NCI-H524 (cell line): ENCODE data around the gene TMPRSS11A.

Experiments
- DNase-seq, 2 experiments: peaks; one replicate each; lab custom pipeline; 2025; lab: John Stamatoyannopoulos, UW

Gene TMPRSS11A

GRCh38 chr4:67871867-67872266, 91.4 kb downstream of the TMPRSS11A start:
- DNase-seq: peak in 1 of 2 experiments; percentile 51

GRCh38 chr4:67869580-67870190, 93.6 kb downstream of the TMPRSS11A start:
- DNase-seq: no peak

DNA sequence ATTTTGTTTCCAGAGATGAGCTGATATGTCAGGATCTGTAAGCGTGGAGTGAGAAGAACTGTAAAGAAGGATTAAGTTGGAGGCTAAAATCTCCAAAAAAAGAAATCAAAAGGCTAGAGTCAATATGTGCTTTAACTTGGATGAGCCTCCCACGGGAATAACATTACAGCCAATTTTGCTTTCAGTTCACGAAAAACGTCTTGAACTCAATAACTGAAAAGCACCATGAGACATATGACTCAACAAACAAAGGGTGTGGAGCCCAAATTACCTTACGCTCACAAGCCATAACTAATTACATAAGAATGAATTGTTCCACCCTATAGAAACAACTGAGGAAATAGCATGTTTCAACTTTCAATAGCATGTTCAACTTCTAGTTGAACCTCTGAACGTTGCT, 101.8 kb downstream of the TMPRSS11A start:
- no peak for DNase-seq
